GM12878 (cell line): ENCODE measurements around the gene TMEM266. TPM values are rescaled to one million over a fixed set of nuclear protein-coding genes. Genes with fewer than 3 reads are reported as not detected.

ENCODE experiments used
- BCL11A ChIP-seq: IDR thresholded peaks from 2 replicates; pipeline ENCODE4 v1.6.1; 2011; ENCODE audit warnings: low read depth, low read length
- CBX5 ChIP-seq: sonication (generic); IDR thresholded peaks from 2 replicates; pipeline ENCODE4 v1.6.1; 2016; ENCODE audit warnings: low read depth, moderate library complexity, mild to moderate bottlenecking, inconsistent platforms
- CREM ChIP-seq: IDR thresholded peaks from 2 replicates; pipeline ENCODE4 v1.6.1; 2014; ENCODE audit warnings: antibody characterized with exemption, low read depth
- HDGF ChIP-seq: fragments of 450-650 bp; IDR thresholded peaks from 2 replicates; pipeline ENCODE4 v1.6.1; 2016; ENCODE audit warnings: antibody characterized with exemption
- IRF5 ChIP-seq: fragments of 450-650 bp; IDR thresholded peaks from 2 replicates; pipeline ENCODE4 v1.6.1; 2017; ENCODE audit warnings: borderline replicate concordance
- MEF2B ChIP-seq: fragments of 450-650 bp; IDR thresholded peaks from 2 replicates; pipeline ENCODE4 v1.6.1; 2018; ENCODE audit warnings: mild to moderate bottlenecking, moderate library complexity; ENCODE audit not compliant: partially characterized antibody, poor library complexity, severe bottlenecking
- MTA2 ChIP-seq: fragments of 450-650 bp; IDR thresholded peaks from 2 replicates; pipeline ENCODE4 v1.6.1; 2016; ENCODE audit warnings: low read depth, mild to moderate bottlenecking, moderate library complexity
- NBN ChIP-seq: fragments of 450-650 bp; IDR thresholded peaks from 2 replicates; pipeline ENCODE4 v1.6.1; 2016
- RUNX3 ChIP-seq: IDR thresholded peaks from 2 replicates; pipeline ENCODE4 v1.6.1; 2012; ENCODE audit warnings: low read length, inconsistent platforms
- SIX5 ChIP-seq: IDR thresholded peaks from 2 replicates; pipeline ENCODE4 v1.6.1; 2011; ENCODE audit warnings: mild to moderate bottlenecking, low read depth, low read length, moderate library complexity; ENCODE audit not compliant: severe bottlenecking
- SKIL ChIP-seq: fragments of 450-650 bp; IDR thresholded peaks from 2 replicates; pipeline ENCODE4 v1.6.1; 2017; ENCODE audit warnings: mild to moderate bottlenecking, low read depth, inconsistent platforms; ENCODE audit not compliant: poor library complexity, severe bottlenecking
- SP1 ChIP-seq: IDR thresholded peaks from one replicate; pipeline ENCODE4 v1.6.1; 2011; ENCODE audit warnings: low read depth, low read length
- SPI1 ChIP-seq: IDR thresholded peaks from 2 replicates; pipeline ENCODE4 v1.6.1; 2011; ENCODE audit warnings: low read depth, mild to moderate bottlenecking, low read length, moderate library complexity, borderline replicate concordance; ENCODE audit not compliant: insufficient read depth
- SREBF1 ChIP-seq: IDR thresholded peaks from 2 replicates; pipeline ENCODE4 v1.6.1; 2012; ENCODE audit warnings: mild to moderate bottlenecking, low read length
- STAT1 ChIP-seq: fragments of 450-650 bp; conservative IDR thresholded peaks from 2 replicates; pipeline ENCODE4 v1.6.1; 2014; ENCODE audit warnings: antibody characterized with exemption, mild to moderate bottlenecking
- ZBTB4 ChIP-seq: fragments of 450-650 bp; formaldehyde crosslinking; IDR thresholded peaks from 2 replicates; pipeline ENCODE4 v1.4.0; 2022; ENCODE audit warnings: mild to moderate bottlenecking, moderate library complexity
- ZBTB40 ChIP-seq: fragments of 450-650 bp; IDR thresholded peaks from 2 replicates; pipeline ENCODE4 v1.6.1; 2016; ENCODE audit warnings: mild to moderate bottlenecking, moderate library complexity, borderline replicate concordance
- ZNF384 ChIP-seq: IDR thresholded peaks from 2 replicates; pipeline ENCODE4 v1.6.1; 2012; ENCODE audit warnings: low read depth, mild to moderate bottlenecking, low read length, improper control_type of control experiment, borderline replicate concordance
- ZSCAN29 ChIP-seq: fragments of 450-650 bp; IDR thresholded peaks from 2 replicates; pipeline ENCODE4 v1.6.1; 2017; ENCODE audit warnings: mild to moderate bottlenecking, moderate library complexity
- polyA plus RNA-seq, 11 experiments: library from polyadenylated mRNA; depleted of rRNA in 4 of 11; unstranded in 6 of 11; stranded (reverse) in 5 of 11; fragments of >200 nt; fragmentation: Nextera tagmentation in 4 of 11; fragmentation: Illumina TruSeq in 1 of 11; extraction: Ambion mirVana in 4 of 11; extraction: Trizol in 1 of 11; gene quantifications; 1 replicate in 1 of 11; 2 replicates in 10 of 11; pipeline versions ENCODE4 v1.2.1 to v1.2.3, GENCODE V29; 2011 to 2016; ENCODE audit warnings: inconsistent platforms in 2 of 11, missing spikeins in 2 of 11, low read depth in 1 of 11
- total RNA-seq, 4 experiments: library from RNA; depleted of rRNA in 3 of 4; stranded (reverse); fragments of >200 nt in 3 of 4; fragmentation: Illumina TruSeq in 1 of 4; extraction: Trizol in 1 of 4; gene quantifications; 2 replicates each; pipeline versions ENCODE4 v1.2.1 to v1.2.3, GENCODE V29; 2013 to 2021

TMEM266 gene
- total and polyA plus RNA-seq, 10 of the 15 experiments (the other 5 are each of a cell fraction or from before 2014, with no cell fraction given) = 0.11 to 0.70 (median 0.39) TPM

GRCh38 chr15:76060118-76060989, 569 bp downstream of the TMEM266 start (continued):
- TF ChIP-seq ZBTB40 (no peak), IRF5 (no peak), ZBTB4 (no peak), NBN (no peak), RUNX3 (peak; percentile 93), HDGF (no peak), SIX5 (no peak), BCL11A (peak; percentile 25; the same call in 1 of the 2 replicates), ZSCAN29 (no peak), CBX5 (no peak), CREM (0 out of 2 replicates have a peak, but pooled peaks have one; percentile 48), ZNF384 (no peak), SP1 (no peak), SPI1 (no peak), SREBF1 (no peak), STAT1 (no peak), SKIL (peak; percentile 31), MTA2 (peak; percentile 48; the same call in 1 of the 2 replicates), MEF2B (peak; percentile 61)
